Measurements from ENCODE around the gene FBP1. TPM values are rescaled to one million over a fixed set of nuclear protein-coding genes. Genes with fewer than 3 reads are reported as not detected.
A peak's percentile ranks its signal among the peaks of the same experiment; 100 is the strongest.

Gene FBP1
- total RNA-seq, 6 donors from 2014 or later = 67.1 to 423 (median 158) TPM

DNA sequence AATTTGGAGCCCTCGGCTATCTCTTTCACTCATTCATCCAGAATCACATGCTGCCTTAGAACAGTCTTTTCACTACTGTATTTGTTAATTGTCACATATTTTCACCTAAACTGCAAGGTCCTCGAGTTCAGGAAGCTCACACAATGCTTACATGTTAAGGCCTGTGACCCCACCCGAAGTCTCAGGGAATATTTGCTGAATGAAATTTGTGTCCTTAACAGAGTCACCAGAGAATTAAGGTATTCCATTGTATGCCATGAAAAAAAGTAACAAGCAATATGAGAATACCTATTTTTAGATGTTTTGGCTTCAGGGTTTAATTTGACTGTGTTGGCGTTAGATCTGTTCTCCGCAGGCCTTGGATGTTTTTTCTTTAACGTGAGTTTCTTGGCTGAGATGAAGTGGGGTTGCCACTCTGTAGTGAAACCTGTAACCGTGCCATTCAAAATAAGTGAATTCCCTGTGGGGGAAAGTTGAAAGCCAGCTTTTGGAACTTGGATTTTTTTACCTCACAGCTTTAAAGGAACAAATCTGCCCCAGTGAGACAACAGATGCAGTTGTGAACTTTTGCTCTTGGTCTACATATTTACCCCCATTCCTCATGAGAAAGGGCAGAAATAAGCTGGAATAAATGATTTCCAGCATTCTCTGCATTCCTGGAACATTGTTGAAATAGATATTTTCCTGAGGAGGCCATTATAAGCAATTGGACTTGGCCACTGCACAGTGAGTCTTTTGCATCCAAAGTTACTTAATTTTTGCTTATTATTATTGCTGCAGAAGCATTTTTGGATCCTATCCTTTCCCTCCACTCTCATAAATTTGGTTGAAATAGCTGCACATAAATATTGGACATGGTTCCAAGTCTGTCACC, 35.9 kb upstream of the FBP1 start:
- H3K27ac ChIP-seq = peak overlapping the region in 2 of 4 donors; percentile 20 to 42
- H3K4me1 ChIP-seq = peaks cover 0 to 3% (median 0%) of the 10 kb centered on the region in 4 donors
- 60 to 62% methylated on average over 7 of the region's 7 CpGs for WGBS, 2 donors
- DNase-seq = no peak
- no peaks in the 10 kb centered on the region for H3K9me3 ChIP-seq
- ATAC-seq (ENCODE audit: low FRiP score in 2 of 2) = peak in 1 of 2 donors; percentile 58
- H3K4me3 ChIP-seq = no peak overlapping the region
- no peak for TF ChIP-seq POLR2A (IDR thresholded peaks at IDR 0.05)
- TF ChIP-seq EP300 (IDR thresholded peaks at IDR 0.05) = no peak
- TF ChIP-seq, protein P1, sequence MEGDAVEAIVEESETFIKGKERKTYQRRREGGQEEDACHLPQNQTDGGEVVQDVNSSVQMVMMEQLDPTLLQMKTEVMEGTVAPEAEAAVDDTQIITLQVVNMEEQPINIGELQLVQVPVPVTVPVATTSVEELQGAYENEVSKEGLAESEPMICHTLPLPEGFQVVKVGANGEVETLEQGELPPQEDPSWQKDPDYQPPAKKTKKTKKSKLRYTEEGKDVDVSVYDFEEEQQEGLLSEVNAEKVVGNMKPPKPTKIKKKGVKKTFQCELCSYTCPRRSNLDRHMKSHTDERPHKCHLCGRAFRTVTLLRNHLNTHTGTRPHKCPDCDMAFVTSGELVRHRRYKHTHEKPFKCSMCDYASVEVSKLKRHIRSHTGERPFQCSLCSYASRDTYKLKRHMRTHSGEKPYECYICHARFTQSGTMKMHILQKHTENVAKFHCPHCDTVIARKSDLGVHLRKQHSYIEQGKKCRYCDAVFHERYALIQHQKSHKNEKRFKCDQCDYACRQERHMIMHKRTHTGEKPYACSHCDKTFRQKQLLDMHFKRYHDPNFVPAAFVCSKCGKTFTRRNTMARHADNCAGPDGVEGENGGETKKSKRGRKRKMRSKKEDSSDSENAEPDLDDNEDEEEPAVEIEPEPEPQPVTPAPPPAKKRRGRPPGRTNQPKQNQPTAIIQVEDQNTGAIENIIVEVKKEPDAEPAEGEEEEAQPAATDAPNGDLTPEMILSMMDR (IDR thresholded peaks at IDR 0.05) = no peak
- no peak for TF ChIP-seq POLR2AphosphoS5 (IDR thresholded peaks at IDR 0.05)
- no peaks in the 10 kb centered on the region for H3K36me3 ChIP-seq
- no peaks in the 10 kb centered on the region for H3K27me3 ChIP-seq

DNA sequence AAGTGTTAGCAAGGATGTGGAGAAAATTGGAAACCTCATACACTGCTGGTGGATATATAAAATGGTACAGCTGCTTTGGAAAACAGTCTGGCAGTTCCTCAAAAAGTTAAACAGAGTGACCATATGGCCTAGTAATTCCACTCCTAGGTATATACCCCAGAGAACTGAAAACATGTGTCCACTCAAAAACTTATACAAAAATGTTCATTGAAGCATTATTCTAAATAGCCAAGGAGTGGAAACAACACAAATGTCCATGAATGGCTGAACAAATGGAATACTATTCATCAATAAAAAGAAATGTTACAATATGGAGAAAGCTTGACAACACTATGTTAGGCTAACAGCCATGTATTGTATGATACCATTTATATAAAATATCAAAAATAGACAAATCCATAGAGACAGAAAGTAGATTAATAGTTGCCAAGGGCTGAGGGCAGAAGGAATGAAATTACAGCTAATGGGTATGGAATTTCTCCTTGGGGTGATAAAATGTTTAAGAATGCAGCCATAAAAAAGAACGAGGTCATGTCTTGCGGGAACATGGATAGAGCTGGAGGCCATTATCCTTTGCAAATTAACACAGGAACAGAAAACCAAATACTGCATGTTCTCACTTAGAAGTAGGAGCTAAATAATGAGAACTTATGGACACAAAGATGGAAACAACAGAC, 33.6 kb upstream of the FBP1 start:
- ATAC-seq (ENCODE audit: low FRiP score in 2 of 2) (no peak), DNase-seq (no peak)
- TF ChIP-seq POLR2AphosphoS5 (IDR thresholded peaks at IDR 0.05) (no peak), EP300 (IDR thresholded peaks at IDR 0.05) (no peak)
- TF ChIP-seq, protein P1 (IDR thresholded peaks at IDR 0.05) = no peak
- Histone ChIP-seq H3K27me3 (no peaks in the 10 kb centered on the region), H3K9me3 (no peaks in the 10 kb centered on the region), H3K27ac (no peak overlapping the region), H3K36me3 (no peaks in the 10 kb centered on the region), H3K4me3 (no peak overlapping the region), H3K4me1 (peaks cover 0 to 8% (median 5%) of the 10 kb centered on the region in 4 donors)
- WGBS, 2 donors = 70 to 75% methylated on average over 2 of the region's 2 CpGs

DNA sequence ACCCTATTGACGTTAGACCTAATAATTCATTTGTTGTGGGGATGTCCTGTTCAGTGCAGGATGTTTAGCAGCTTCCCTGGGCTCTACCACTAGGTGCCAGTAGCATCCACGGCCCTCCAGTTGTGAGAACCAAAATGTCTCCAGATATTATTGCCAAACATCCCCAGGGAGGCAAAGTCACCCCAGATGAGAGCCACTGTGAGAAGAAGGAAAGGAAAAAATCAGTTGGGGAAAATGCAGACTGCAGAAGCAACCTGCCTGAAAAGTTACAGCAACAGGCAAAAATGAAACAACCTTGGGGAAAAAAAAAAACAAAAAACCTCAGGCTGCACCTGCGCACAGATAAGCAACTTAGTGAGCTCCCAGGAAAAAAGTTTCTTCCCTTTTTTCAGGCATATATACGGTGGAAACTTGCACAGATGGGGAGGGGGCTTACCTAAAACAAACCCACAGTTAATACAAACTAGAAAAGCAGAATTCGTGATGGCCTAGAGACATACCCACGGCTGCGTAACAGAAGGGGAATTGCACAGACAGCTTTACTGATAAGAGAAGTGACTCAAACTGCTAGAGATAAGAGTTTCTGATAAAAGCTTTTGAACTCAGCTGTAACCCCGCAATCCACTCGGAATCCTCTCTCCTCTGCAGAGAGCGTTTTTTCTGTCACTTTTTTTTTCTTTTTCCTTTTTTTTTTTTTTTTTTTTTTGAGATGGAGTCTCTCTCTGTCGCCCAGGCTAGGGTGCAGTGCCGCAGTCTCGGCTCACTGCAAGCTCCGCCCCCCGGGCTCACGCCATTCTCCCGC, 29.8 kb upstream of the FBP1 start:
- WGBS, 2 donors = 14 to 16% methylated on average over 17 of the region's 17 CpGs
- ATAC-seq (ENCODE audit: low FRiP score in 2 of 2) (peak; percentile 89 to 93), DNase-seq (peak; percentile 71 to 90)
- no peaks in the 10 kb centered on the region for H3K27me3 ChIP-seq
- no peaks in the 10 kb centered on the region for H3K9me3 ChIP-seq
- peak overlapping the region in 3 of 4 donors; percentile 37 to 56 (median 39) for H3K27ac ChIP-seq
- peaks cover 0 to 8% (median 4%) of the 10 kb centered on the region in 4 donors for H3K4me1 ChIP-seq
- peak overlapping the region; percentile 28 to 46 (median 38) for H3K4me3 ChIP-seq
- H3K36me3 ChIP-seq = no peaks in the 10 kb centered on the region
- TF ChIP-seq POLR2AphosphoS5 (IDR thresholded peaks at IDR 0.05) (no peak), EP300 (IDR thresholded peaks at IDR 0.05) (no peak), POLR2A (IDR thresholded peaks at IDR 0.05) (no peak)
- TF ChIP-seq, protein P1 (IDR thresholded peaks at IDR 0.05) = peak; percentile 51 to 65 (median 60)

DNA sequence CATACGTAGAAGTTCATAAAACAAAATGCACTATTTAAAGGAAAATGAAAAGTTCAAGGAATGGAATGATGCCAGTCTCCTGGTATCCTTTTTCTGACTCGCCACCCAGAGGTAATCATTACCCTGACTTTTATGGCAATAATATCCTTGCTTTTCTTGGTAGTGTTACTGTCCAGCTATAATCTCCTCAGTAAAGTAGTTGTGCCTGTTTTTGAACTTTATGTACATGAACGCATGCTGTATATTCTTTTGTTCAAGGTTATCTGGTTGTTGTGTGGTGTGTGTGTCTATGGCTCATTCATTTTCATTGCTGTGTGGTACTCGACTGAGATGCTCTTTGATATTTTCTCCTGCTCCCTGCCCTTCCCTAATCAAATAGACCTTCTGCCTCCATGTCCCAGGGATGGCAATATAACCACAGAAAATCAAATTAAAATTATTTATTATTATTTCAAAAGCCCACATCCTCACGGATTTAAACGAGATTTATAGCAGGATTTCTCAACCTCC, 29.2 kb upstream of the FBP1 start:
- H3K4me3 ChIP-seq = no peak overlapping the region
- H3K27ac ChIP-seq = peak overlapping the region in 1 of 4 donors; percentile 56
- H3K27me3 ChIP-seq = no peaks in the 10 kb centered on the region

More for the DNA sequence above, 29.2 kb upstream of the FBP1 start:
- DNase-seq = no peak
- Histone ChIP-seq H3K4me1 (peaks cover 0 to 8% (median 4%) of the 10 kb centered on the region in 4 donors), H3K9me3 (no peaks in the 10 kb centered on the region), H3K36me3 (no peaks in the 10 kb centered on the region)
- WGBS, 2 donors = 47 to 50% methylated on average over 6 of the region's 6 CpGs
- peak in 1 of 2 donors; percentile 9 for ATAC-seq (ENCODE audit: low FRiP score in 2 of 2)
- no peak for TF ChIP-seq EP300 (IDR thresholded peaks at IDR 0.05)
- no peak for TF ChIP-seq POLR2AphosphoS5 (IDR thresholded peaks at IDR 0.05)
- TF ChIP-seq, protein P1 (IDR thresholded peaks at IDR 0.05) = no peak
- TF ChIP-seq POLR2A (IDR thresholded peaks at IDR 0.05) = no peak

Data from upper lobe of left lung (tissue), 6 donors.